Fibroblast of mammary gland (primary cell): ENCODE results near the gene CCDC112.

Experiments used
- DNase-seq: peaks from one replicate; pipeline ENCODE4 v3.0.0-alpha.2; 2010; ENCODE audit warnings: low read depth
- H3K4me3 ChIP-seq: 2 replicates; pipeline ENCODE4 v1.5.1; 2011; ENCODE audit warnings: low read depth, mild to moderate bottlenecking, low read length, moderate library complexity; ENCODE audit not compliant: control insufficient read depth
- CTCF ChIP-seq: conservative IDR thresholded peaks from 2 replicates; pipeline ENCODE4 v1.5.1; 2011; ENCODE audit warnings: low read depth, low read length, inconsistent platforms; ENCODE audit not compliant: control insufficient read depth, insufficient read depth

CCDC112 gene

DNA sequence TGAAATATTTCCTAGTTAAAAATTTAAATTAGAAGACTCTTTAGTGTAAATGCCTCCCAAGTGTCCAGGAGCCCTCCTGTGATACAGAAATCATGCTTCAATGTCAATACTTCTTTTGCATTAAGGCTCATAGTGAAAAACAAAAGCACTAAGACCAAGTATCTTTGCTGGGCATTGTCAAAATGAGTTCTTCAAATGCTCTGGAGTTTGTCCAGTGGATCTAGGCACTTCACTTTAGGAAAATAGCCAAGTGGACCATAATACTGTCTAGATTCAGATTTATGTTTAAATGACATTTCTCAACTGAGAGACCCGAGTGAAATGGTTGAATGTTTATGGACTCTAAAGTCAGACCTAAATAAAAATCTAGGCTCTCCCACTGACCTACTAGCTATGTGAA lies 21.3 kb upstream of the CCDC112 start:
- no peak for TF ChIP-seq CTCF
- no peak for DNase-seq
- H3K4me3 ChIP-seq = no peak overlapping the region

DNA sequence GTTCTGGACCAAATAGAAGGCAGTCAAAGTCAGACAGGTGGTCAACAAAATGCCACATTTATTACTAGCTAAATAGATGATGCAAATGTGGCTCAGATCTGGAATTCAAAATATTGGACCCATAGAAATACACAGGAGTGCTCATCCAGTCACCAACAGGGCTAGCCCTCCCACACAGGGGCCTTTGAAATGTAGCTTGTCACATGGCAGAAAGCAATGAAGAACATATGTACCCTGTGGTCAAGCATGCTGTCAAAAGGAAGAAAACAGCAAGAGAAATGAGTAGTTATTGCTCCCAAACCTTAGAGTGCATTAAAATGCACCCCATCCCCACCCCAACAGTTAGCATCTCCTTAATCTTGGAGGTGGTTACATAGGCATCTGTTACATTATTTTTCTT lies 20.9 kb upstream of the CCDC112 start:
- no peak for DNase-seq
- H3K4me3 ChIP-seq = no peak overlapping the region
- no peak for TF ChIP-seq CTCF

DNA sequence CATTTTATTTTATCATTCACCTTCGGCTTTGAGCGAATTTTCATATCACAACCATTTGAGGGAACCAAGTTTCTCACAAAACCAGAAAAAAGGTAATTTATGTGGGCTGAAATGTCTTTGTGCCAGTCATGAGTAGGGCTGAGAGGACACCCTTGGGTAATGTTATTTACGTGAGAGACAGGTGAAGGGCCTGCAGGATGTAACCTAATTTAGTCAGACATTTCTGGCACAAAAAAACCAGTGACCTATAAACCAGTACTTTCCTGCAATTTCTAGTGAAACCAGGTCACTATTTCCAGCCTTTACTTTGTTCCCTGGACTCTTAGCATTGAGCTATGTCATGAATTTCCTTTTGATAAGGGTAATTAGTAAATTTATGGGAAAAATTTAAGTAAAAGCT lies 17.2 kb upstream of the CCDC112 start:
- no peak for TF ChIP-seq CTCF
- H3K4me3 ChIP-seq = no peak overlapping the region
- no peak for DNase-seq

DNA sequence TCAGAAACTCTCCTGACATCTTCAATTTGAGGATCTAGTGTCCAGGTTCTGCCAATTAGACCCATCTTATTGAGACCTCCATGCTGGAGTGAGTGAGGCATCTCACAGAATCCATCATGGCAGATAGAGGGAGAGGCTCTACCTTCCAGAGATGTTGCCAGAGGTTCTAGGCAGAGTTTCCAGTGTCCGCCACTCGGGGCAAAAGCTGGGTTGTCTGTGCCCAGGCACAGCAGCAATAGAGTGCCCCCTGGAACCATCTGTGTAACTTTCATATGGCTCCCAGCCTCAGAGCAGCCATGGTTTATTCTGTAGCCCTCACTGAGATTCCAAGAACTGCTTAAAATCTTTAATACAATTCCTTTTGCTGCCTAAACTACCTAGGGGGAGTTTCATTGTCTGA lies 16.6 kb upstream of the CCDC112 start:
- no peak overlapping the region for H3K4me3 ChIP-seq
- no peak for TF ChIP-seq CTCF
- no peak for DNase-seq

GRCh38 chr5:115309751-115310370 lies 13.4 kb upstream of the CCDC112 start:
- peak; percentile 62 for DNase-seq
- peak; percentile 56 for TF ChIP-seq CTCF
- no peak overlapping the region for H3K4me3 ChIP-seq

GRCh38 chr5:115308815-115309214 lies 12.4 kb upstream of the CCDC112 start:
- no peak for TF ChIP-seq CTCF
- H3K4me3 ChIP-seq = no peak overlapping the region
- DNase-seq = no peak
